HEK293 (cell line): Measurements from ENCODE around the gene SERPINE2.

Source experiments
- ATF2 ChIP-seq: fragments of 450-650 bp; formaldehyde crosslinking; IDR thresholded peaks from 2 replicates; pipeline ENCODE4 v1.5.1; 2016; ENCODE audit warnings: missing biosample characterization, missing genetic modification characterization, low read depth
- CTCF ChIP-seq: fragments of 450-650 bp; formaldehyde crosslinking; IDR thresholded peaks from 2 replicates; pipeline ENCODE4 v1.5.1; 2016; ENCODE audit warnings: missing biosample characterization, missing genetic modification characterization
- PBX3 ChIP-seq: sonication (generic); formaldehyde crosslinking; IDR thresholded peaks from 2 replicates; pipeline ENCODE4 v1.8.1; 2022; ENCODE audit warnings: mild to moderate bottlenecking, moderate library complexity, missing genetic modification reagents
- REST ChIP-seq: fragments of 450-650 bp; formaldehyde crosslinking; IDR thresholded peaks from 2 replicates; pipeline ENCODE4 v1.5.1; 2016; ENCODE audit warnings: missing biosample characterization, missing genetic modification characterization
- SCRT2 ChIP-seq: fragments of 450-650 bp; formaldehyde crosslinking; IDR thresholded peaks from 2 replicates; pipeline ENCODE4 v1.5.1; 2016; ENCODE audit warnings: missing biosample characterization, missing genetic modification characterization
- YY1 ChIP-seq: fragments of 450-650 bp; formaldehyde crosslinking; IDR thresholded peaks from 2 replicates; pipeline ENCODE4 v1.5.1; 2018; ENCODE audit warnings: missing biosample characterization, missing genetic modification characterization
- ZBTB49 ChIP-seq: fragments of 450-650 bp; formaldehyde crosslinking; IDR thresholded peaks from 2 replicates; pipeline ENCODE4 v1.5.1; 2016; ENCODE audit warnings: missing biosample characterization, missing genetic modification characterization, low read depth
- ZNF138 ChIP-seq: fragments of 450-650 bp; formaldehyde crosslinking; IDR thresholded peaks from 2 replicates; pipeline ENCODE4 v1.5.1; 2016; ENCODE audit warnings: missing biosample characterization, missing genetic modification characterization, borderline replicate concordance
- ZNF140 ChIP-seq: fragments of 450-650 bp; formaldehyde crosslinking; IDR thresholded peaks from 2 replicates; pipeline ENCODE4 v1.5.1; 2016; ENCODE audit warnings: missing biosample characterization, missing genetic modification characterization
- ZNF174 ChIP-seq: fragments of 450-650 bp; formaldehyde crosslinking; IDR thresholded peaks from 2 replicates; pipeline ENCODE4 v1.5.0; 2017; ENCODE audit warnings: missing biosample characterization, mild to moderate bottlenecking, missing genetic modification characterization
- ZNF629 ChIP-seq: fragments of 450-650 bp; formaldehyde crosslinking; IDR thresholded peaks from 2 replicates; pipeline ENCODE4 v1.5.1; 2017; ENCODE audit warnings: missing biosample characterization, missing genetic modification characterization
- ZSCAN18 ChIP-seq: fragments of 450-650 bp; formaldehyde crosslinking; IDR thresholded peaks from 2 replicates; pipeline ENCODE4 v1.5.1; 2016; ENCODE audit warnings: missing biosample characterization, missing genetic modification characterization

GRCh38 chr2:224025874-224026273 is 13.2 kb downstream of the SERPINE2 start:
- no peak for TF ChIP-seq CTCF (tag by site-specific recombination)
- no peak for TF ChIP-seq ZNF629 (tag by site-specific recombination)
- no peak for TF ChIP-seq ATF2 (tag by site-specific recombination)
- no peak for TF ChIP-seq ZNF140 (tag by site-specific recombination)
- no peak for TF ChIP-seq REST
- TF ChIP-seq ZBTB49, result no peak
- TF ChIP-seq PBX3, result no peak
- no peak for TF ChIP-seq SCRT2
- no peak for TF ChIP-seq YY1 (tag by site-specific recombination)
- no peak for TF ChIP-seq ZNF174 (tag by site-specific recombination)
- no peak for TF ChIP-seq ZSCAN18 (tag by site-specific recombination)
- TF ChIP-seq ZNF138 (tag by site-specific recombination), result no peak
